Coronary artery (tissue), 2 donors: ENCODE data around the gene NAT8L.

Source experiments
- DNase-seq: peaks from one replicate; pipeline ENCODE4 v3.0.0-alpha.2; 2017; ENCODE audit warnings: low spot score
- H3K27ac ChIP-seq, 2 donors: fragments of 200-600 bp; sonication (generic); one replicate each; pipeline ENCODE4 v1.5.1; 2016 to 2019
- H3K4me3 ChIP-seq: fragments of 200-600 bp; sonication (generic); 2 replicates; pipeline ENCODE4 v1.5.1; 2016; ENCODE audit warnings: mild to moderate bottlenecking, moderate library complexity
- CTCF ChIP-seq: fragments of 200-600 bp; sonication (generic); IDR thresholded peaks from one replicate; pipeline ENCODE4 v1.5.1; 2019; ENCODE audit warnings: antibody characterized with exemption

Gene NAT8L

GRCh38 chr4:2062808-2063524 is 3.8 kb downstream of the NAT8L start:
- TF ChIP-seq CTCF, result no peak
- H3K27ac ChIP-seq, result no peak overlapping the region
- no peak overlapping the region for H3K4me3 ChIP-seq
- no peak for DNase-seq

- Histone ChIP-seq H3K4me3 (no peak overlapping the region), H3K27ac (no peak overlapping the region)
- DNase-seq, result no peak
- no peak for TF ChIP-seq CTCF
Observed at GRCh38 chr4:2063557-2064275, 4.6 kb downstream of the NAT8L start.

- DNase-seq, result no peak
- Histone ChIP-seq H3K4me3 (no peak overlapping the region), H3K27ac (no peak overlapping the region)
- TF ChIP-seq CTCF, result no peak
Observed at GRCh38 chr4:2064276-2064991, 5.3 kb downstream of the NAT8L start.

GRCh38 chr4:2065106-2065930 is 6.2 kb downstream of the NAT8L start:
- Histone ChIP-seq H3K27ac (no peak overlapping the region), H3K4me3 (no peak overlapping the region)
- TF ChIP-seq CTCF, result no peak
- no peak for DNase-seq

GRCh38 chr4:2066011-2066551 is 7.0 kb downstream of the NAT8L start:
- H3K27ac ChIP-seq, result no peak overlapping the region
- DNase-seq, result no peak
- no peak for TF ChIP-seq CTCF
- H3K4me3 ChIP-seq, result no peak overlapping the region

- no peak for TF ChIP-seq CTCF
- H3K27ac ChIP-seq, result no peak overlapping the region
- no peak for DNase-seq
- H3K4me3 ChIP-seq, result no peak overlapping the region
Observed at GRCh38 chr4:2066571-2067445, 7.7 kb downstream of the NAT8L start.
